PC-3 (cell line): ENCODE measurements around the gene SYNE4.

Source experiments
- CTCF ChIP-seq: fragments of 300-600 bp; sonication (generic); conservative IDR thresholded peaks from 2 replicates; pipeline ENCODE4 v1.5.1; 2017; ENCODE audit warnings: antibody characterized with exemption, low read depth, mild to moderate bottlenecking, low read length
- EZH2 ChIP-seq: fragments of 300-600 bp; sonication (generic); IDR thresholded peaks from one replicate; pipeline ENCODE4 v1.6.1; 2017; ENCODE audit warnings: antibody characterized with exemption, mild to moderate bottlenecking, low read length; ENCODE audit not compliant: unreplicated experiment
- EZH2phosphoT487 ChIP-seq: fragments of 300-600 bp; sonication (generic); IDR thresholded peaks from 2 replicates; pipeline ENCODE4 v1.6.1; 2018; ENCODE audit warnings: mild to moderate bottlenecking, antibody characterized with exemption, low read length, borderline replicate concordance

- no peak for TF ChIP-seq CTCF
- no peak for TF ChIP-seq EZH2phosphoT487
- TF ChIP-seq EZH2: no peak
Measured at GRCh38 chr19:35986111-35986510, 22.5 kb downstream of the SYNE4 start.
